ENCODE measurements around the gene GTPBP6.
"Not testable (repeated sequence)": the region's sequence is repeated elsewhere in the genome, so short reads cannot be mapped to it uniquely, and the experiment has no call there.

GTPBP6 gene

DNA sequence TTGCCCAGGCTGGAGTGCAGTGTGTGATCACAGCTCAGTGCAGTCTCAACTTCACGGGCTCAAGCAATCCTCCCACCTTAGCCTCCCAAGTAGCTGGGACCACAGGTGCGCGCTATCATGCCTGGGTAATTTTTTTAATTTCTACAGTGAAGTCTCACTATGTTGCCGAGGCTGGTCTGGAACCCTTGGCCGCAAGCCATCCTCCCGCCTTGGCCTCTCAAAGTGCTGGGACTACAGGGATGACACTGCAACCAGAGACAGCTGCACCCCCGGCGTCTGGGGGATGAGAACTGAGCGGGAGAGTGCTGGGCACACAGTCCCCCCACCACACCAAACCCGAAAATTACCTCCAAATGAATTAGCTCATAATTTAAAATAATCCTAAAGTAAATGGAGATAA lies 33.1 kb upstream of the GTPBP6 start:
- no peak for DNase-seq (ENCODE audit: low read depth in 2 of 2)

DNA sequence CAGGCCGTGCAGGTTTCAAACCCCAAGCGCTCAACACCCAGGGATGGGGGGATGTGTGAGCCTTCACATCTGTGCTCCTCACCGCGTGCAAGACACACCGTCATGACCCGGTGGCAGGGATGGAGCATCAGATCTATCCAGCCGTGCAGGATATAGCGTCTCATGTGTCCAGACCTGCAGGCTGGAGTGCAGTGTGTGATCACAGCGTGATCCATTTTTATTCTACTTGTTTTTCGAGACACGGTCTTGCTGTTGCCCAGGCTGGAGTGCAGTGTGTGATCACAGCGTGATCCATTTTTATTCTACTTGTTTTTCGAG lies 32.7 kb upstream of the GTPBP6 start:
- not testable (repeated sequence) for DNase-seq (ENCODE audit: low read depth in 2 of 2)

DNA sequence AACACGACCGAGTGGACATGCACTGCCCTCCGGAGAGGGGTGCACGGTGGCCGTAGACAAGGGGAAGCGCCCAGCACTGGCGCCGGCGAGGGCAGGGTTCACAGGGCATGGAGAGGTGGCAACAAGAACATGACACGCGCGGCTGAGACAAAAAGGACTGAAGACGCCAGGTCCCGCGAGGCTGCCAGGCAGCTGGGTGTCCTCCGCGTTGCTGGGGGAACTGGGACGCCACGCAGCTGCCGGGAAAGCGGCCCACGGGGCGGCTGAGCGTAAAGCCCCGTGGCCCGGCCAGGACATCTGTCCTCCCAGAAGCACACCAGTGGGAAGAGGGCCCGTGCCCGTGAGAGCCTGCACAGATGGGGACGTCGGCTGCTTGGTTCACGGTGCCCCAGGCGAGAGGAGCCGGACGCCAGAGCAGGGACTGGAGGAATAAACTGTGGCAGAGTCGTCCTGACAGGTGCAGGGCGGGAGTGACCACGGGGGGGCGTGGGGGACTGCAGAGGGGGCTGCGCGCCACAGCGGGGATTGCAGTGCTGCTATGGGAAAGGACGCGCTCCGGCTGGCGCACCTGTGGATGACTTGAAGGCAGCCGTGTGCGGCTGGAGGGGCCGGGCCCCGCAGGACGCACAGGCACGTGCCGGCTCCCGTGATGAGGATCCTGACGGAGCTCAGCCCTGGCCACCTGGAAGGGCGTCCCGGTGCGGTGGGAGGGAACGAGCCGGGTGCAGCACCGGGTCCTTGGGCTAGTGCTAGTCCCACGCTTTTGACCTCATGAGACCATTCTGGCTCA lies 32.1 kb upstream of the GTPBP6 start:
- DNase-seq (ENCODE audit: low read depth in 2 of 2) = no peak

DNA sequence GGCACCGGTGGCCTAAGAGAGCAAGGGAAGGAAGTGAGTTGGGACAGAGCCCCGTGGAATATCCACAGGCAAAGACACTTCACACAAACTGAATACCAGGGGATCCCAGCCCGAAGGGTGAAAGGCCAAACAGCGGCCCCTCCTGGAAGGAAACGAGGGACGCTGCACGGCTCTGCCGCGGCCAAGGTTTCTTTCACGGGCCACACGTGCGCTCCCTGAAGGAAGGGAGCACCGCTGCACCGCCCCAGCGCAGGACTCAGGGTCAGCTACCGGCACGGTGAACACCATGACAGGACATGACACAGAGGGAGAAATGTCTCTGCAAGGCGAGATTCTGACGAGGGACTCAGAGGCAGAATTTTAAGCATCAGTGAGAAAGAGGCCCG lies 31.5 kb upstream of the GTPBP6 start:
- DNase-seq (ENCODE audit: low read depth in 2 of 2) = no peak

DNA sequence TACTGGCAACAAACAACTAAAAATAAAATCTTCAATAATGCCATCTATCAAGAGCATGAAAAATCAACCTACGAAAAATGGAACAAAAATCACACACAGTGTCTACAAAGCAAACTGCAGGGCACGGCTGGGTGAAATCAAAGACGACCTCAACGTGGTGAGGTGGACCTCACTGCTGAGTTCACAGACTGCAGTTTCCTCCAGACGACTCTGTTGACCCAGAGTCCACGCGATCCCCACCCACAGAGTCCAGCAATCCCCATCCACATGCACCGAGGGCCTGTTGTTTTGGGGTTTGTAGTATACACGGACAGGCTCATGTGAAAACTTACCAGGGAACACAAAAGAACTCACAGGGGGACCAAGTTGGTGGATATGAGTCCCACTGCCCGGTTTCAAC lies 31.1 kb upstream of the GTPBP6 start:
- DNase-seq (ENCODE audit: low read depth in 2 of 2) = no peak

DNA sequence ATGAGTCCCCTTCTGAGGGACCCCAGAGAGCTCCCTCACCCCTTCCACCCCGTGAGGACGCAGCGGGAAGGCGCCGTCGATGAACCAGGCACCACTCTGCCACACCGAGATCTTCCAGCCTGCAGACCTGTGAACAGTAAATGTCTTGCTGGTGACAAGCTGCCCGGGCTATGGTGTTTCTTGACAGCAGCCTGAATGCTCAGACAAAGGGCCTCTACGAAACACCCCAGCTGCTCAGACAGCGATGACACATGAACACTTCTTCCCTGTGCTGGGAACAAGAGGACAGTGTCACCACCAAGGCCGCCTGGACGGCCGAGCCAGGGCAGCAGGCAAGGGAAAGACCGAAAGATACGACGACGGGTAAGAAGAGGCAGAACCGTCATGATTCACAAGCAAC lies 30.6 kb upstream of the GTPBP6 start:
- no peak for DNase-seq (ENCODE audit: low read depth in 2 of 2)

DNA sequence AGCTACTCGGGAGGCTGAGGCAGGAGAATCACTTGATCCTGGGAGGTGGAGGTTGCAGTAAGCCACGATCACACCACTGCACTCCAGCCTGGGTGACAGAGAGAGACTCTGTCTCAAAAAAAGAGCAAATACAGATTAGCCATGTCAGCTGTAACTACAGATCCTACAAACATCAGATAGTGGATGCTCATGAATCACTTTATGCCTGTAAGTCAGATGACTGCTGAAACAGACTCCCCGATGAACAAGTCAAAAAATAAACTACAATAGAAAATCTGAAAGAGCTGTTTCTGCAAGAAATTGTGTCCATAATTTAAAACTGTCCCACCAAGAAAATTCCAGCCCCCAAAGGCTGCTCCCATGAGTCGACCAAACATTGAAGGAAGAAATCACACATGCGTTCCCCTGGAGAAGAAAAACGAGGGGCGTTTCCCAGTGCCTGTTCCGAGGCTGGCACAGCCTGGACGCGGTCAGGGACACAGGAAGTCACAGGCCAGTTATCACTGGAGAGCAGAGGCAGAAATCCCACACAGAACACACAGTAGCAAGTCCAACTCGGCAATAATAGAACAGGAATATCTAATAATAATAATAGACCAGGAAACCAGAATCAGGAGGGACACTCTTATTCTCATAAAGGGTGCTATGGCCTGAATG lies 30.0 kb upstream of the GTPBP6 start:
- no peak for DNase-seq (ENCODE audit: low read depth in 2 of 2)

DNA sequence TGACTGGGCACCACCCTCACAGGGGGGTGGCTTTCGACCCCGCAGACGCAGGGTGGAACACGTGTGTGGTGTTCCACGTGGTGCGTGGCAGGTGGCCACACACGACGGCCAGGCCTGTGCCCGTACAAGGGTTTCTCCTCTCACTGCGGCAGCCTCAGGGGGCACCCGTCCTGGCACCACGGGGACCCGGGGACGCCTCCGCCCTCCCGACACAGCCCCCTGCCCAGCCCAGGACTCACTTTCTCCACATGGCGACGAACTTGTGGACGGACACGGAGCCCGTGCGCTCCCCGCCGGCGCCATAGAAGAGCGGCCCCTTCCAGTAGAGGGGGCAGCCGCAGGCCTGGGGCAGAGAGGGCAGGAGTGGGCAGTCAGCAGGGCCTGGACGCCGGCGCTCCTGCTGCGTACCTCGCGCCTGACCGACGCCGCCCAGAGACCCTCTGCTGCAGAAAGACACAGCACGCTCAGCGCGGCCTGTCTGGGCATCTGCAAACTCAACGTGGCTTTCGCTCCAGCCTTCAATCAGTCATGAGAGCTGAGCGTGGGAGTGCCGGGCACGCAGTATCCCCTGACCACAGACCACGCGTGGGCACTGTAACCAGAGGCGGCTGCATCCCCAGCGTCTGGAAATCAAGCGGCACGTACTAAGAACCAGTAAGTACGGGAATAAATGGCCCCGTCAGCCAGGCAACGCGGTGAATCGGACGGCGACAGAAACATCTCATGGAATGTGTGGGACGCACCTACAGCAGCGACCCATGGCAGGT lies 28.9 kb upstream of the GTPBP6 start:
- no peak for DNase-seq (ENCODE audit: low read depth in 2 of 2)

DNA sequence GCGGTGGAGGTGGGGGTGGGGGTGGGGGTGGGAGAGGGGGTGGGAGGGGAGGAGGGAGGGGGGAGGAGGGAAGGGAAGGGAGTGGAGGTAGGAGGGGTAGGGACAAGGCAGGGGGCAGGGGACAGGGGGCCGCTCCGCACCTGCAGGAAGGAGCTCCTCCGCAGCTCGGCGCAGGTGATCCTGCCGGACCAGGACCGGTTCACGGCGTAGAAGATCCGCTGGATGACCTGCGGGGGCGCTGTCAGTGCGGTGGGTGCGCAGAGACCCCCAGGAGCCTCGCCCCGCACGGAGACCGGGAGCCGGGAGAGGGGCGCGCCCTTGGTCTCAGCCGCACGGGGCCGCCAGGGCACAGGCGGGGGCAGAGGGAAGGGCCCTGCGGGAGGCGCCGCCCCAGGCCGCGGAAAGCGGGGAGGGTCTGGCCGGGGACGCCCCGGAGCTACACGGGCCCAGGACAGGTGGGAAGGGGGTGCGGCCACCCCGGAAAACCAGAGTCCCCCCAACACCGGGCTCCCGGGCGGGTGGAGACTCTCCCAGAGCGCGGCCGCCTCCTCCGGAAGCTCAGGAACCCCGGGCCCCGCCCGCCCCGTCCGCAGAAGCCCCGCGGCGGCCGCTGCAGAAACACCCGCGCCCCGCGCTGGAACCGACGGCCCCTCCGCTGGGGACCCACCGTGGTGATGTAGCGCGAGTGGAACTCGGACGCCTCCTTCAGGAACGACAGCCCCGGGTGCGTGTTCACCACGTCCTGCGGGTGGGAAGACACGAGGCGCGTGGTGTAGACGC lies 27.6 kb upstream of the GTPBP6 start:
- no peak for DNase-seq (ENCODE audit: low read depth in 2 of 2)

DNA sequence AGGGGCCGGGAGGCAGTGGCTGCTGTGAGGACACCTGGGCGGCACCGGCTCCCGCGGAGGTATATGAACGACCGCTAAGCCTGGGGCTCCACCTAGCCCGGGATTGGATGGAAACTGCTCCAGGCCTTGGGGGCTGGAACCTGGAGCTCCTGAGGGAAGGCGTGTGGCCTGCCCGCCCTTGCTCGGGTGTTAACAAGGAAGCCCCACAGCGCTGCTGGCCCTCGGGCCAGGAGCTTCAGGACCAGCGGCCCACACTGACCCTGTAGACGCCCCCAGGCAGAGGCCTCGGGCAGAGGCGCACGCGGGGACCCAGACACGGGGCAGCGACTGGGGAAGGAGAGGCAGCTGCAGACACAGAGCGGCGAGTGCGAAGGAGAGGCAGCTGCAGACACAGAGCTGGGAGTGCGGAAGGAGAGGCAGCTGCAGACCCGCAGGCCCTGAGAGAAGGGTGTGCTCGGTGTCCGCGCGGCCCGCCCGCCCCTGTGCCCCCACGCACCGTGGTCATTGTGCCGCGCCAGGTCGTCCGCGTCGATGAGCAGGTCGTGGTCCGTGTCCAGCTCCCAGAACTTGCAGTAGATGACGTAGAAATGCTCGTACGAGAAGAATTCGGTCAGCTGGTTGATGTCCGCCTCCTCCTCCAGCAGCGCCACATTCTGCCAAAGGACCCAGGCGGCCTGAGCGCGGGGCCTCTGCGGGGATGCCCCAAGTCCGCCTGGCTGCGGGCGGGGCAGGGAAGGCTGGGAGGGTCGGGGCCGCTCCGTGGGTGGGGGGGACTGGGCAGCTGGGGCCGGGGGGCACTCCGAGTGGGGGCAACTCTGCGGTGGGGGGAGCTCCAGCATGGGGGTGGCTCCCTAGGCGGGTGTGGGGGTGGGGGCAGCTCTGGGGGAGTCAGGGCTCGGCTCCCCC lies 26.7 kb upstream of the GTPBP6 start:
- no peak for DNase-seq (ENCODE audit: low read depth in 2 of 2)

DNA sequence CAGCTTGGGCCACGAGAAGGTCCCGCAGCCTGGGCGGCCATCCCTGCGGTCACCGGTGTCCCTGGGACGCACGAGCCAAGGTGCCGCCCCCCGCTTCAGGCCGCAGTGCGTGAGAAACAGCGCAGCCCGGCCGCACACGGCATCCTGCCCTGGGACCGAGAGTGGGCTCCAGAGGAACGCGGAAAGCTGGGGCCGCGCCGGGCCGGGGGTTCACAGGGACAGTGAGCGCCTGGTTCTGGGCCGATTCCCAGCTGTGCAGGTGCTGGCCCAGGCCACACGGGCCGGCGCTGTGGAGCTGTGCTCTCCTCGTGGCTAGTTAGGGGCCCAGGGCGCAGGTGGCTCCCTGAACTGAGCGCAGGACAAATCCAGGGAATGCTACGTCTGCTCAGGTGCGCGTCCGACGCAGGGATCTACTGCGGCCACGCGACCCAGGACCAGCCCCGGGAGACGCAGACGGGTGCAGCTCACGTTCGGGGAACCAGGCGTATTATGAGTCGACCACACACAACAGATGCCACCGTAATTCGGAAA lies 25.8 kb upstream of the GTPBP6 start:
- no peak for DNase-seq (ENCODE audit: low read depth in 2 of 2)

DNA sequence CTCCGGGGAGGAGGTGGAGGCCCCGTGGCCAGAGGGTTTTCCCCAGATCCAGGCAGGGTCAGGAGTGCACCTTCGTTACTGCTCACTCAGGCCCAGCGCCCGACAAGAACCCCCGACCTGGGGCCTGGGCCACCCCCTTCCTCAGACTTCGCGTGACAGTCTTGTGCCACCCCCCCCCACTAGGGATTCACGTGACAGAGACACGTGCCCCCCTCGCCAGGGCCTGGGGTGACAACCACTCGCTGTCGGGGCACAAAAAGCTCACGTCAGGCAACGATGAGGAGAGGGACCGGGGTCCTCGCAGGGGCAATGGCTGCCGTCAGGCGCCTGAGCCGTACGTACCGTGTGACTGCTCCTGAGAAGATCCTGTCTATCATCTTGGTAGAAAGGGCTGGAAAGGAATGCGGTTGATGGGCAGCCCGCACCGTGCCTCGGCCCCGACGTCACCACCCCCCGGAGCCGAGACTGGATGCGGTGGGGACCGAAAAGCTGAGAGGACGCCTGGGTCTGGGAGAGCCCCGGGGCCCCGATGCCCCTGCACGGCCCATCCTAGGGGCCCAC lies 23.0 kb upstream of the GTPBP6 start:
- DNase-seq (ENCODE audit: low read depth in 2 of 2) = no peak

DNA sequence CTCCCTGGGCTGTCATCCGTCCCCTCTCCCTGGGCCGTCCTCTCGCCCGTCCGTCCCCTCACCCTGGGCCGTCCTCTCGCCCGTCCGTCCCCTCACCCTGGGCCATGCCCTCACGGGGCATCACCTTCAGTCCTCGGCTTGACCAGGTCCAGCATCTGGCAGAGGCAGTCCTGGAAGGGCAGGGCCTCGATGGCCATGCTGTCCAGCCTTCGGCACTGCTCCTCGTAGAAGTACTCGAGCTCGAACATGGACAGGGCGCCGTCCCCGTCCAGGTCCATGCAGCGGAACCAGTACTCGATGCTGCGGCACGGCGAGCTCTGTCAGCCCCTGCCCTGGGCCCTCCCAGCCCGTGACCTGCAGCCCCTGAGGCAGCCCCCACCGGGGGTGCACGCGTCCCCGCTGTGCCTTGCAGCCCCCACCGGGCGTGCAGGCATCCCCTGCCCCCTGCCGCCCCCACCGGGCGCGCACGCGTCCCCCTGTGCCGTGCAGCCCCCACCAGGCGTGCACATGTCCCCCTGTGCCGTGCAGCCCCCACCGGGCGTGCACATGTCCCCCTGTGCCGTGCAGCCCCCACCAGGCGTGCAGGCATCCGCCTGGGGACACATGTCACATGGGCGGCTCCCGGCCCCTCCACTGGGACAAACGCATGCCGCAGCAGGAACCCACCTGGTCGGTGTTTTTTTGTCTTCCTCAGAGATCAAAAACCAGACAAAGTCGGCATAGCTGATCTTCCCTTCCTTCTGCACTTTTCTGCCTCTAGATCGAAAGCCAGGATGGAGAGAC lies 22.2 kb upstream of the GTPBP6 start:
- DNase-seq (ENCODE audit: low read depth in 2 of 2) = no peak

DNA sequence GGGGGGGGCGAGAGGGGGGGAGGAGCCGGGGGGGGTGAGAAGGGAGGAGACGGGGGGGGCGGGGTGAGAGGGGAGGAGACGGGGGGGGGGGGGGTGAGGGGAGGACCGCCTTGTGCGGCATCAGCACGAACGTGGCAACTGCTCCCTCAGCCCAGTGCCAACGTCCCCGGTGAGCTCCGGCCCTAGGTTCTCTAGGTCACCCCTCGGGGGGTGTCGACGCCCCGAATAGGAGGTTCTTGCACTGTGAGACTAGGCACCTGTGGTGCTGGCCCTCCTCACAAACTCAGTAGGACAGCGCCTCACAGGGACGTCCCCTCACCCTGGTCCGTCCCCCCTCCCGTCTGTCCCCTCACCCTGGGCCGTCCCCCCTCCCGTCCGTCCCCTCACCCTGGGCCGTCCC lies 21.5 kb upstream of the GTPBP6 start:
- DNase-seq (ENCODE audit: low read depth in 2 of 2) = no peak

DNA sequence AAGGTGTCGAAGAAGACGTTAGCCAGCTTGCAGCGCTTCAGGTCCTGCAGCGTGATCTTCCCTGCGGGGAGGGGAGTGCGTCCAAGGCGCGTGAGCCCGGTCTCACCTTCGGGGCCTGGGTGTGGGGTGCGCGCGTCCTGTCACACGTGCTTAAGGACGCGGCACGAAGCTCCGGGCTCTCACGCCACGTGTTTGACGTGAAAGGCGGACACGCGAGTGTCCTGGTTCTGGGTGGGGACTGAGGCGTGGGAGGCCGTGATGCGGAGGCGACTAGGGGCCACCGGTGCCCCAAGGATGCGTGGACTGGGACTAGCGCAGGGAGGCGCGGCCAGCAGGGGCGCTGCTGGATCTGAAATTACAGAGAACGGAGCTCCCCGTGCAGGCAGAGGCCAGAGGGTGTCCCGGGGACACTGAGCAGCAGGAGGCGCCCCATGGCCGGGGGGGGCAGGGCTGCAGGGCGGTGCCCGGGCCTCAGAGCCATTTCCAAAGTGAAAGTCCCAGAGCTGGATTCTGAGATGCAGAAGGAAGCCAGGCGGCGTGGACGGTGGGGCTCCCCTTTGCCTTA lies 20.3 kb upstream of the GTPBP6 start:
- DNase-seq (ENCODE audit: low read depth in 2 of 2) = no peak

DNA sequence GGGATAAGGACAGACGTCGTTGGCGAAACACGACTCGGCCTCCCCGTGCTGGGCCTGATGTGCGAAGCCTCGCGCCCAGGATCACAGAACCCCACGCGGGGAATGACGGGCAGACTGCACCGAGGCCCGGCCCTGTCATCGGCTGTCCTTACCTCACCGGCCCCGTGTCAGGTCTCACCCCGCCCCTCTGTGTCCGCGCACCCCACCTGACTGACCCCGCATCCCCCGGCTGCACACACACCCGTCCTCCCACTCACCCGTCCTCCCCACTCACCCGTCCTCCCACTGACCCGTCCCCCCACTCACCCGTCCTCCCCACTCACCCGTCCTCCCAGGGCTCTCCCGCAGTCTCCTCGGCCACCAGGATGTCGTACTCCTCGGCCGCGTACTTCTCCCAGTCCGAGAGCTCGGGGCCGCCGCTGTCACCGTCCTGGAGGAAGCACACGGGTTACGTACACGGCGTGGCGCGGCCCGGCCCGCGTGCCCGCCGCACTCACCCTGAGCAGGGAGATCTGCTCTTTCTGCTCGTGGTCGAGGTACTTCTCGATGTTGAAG lies 19.8 kb upstream of the GTPBP6 start:
- DNase-seq (ENCODE audit: low read depth in 2 of 2) = no peak

DNA sequence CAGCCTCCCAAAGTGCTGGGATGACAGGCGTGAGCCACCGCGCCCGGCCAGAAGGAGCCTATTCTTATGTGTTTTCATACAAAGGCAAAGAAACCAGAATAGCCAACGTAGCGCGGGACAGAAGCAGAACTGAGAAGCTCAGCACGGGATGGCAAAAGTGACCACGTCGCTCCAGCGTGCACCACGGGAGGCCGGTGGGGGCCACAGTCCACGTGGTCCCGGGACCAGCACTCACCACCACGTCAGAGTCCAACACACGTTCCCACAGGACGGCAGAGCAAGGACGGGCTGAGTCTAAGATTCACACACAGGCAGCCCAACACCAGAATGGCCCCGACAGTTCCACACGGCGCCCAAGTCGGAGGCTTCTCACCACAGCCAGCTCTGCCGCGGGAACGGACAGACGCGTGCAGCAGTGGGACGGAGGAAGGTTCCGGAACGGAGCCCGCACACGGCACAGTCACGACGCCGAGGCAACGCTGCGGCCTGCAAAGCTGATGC lies 18.8 kb upstream of the GTPBP6 start:
- DNase-seq (ENCODE audit: low read depth in 2 of 2) = no peak

DNA sequence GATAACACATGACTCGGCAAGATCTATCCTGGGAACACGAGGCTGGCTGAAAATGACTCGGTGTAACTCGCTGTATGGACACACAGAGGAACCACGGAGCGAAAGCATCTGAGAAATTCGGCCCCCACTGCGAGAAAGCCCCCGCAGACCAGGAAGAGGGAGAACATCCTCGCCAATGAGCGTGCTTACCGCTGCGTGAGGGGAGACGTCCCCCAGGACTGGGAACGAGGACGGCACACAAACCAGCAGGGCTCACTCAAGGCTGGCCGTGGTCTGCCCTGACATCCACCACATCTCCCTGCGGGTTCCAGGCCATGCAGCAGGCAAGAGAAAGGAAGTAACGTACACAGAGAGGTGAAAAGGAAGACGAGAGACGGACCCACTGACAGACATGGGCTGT lies 17.6 kb upstream of the GTPBP6 start:
- no peak for DNase-seq (ENCODE audit: low read depth in 2 of 2)

DNA sequence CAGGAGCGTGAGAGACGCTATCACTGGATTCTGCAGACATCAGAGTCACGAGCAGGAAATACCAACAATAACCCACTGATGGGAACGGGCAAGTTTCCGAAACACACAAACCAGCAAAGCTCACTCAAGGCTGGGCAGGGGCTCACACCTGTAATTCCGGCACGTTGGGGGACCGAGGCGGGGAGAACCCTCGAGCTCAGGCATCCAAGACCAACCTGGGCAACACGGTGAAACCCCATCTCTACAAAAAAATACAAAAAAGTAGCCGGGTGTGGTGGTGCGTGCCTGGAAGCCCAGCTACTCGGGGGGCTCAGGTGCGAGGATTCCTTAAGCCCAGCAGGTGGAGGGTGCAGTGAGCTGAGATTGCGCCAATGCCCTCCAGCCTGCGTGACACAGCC lies 17.2 kb upstream of the GTPBP6 start:
- no peak for DNase-seq (ENCODE audit: low read depth in 2 of 2)
